HPDE6-E6E7 (cell line): ENCODE results near the gene RNF220.
"Not testable (repeated sequence)": the region's sequence is repeated elsewhere in the genome, so short reads cannot be mapped to it uniquely, and the experiment has no call there.

ENCODE experiments used
- DNase-seq: peaks from one replicate; pipeline ENCODE4 v3.0.0; 2011; ENCODE audit warnings: missing footprints; ENCODE audit errors: extremely low spot score

Gene RNF220

DNA sequence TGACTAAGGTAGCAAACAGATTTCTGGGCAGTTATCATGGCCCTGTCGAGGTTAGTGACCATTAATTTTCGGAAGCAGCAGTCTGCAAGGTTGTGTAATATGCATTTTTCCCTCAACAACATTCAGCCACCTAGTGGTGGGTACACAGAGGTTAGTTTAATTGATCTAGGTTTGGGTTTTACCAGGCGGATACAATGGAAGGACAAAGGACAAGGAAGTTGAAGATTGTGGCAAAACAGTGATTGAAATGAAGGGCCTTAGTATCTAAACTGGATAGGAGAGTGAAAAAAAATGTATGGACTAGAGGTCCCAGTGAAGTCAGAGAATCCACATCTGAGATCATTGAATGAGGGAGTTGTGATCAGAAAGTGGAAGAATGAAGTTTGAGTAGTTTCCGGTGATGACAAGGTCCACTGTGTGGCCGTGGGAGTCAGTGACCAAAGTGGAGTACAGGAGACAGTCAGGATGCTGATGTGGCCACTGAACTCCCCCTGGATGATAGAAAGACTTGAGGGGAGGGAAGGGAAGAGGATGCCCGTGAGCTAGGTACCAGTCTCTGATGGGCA is 272.2 kb downstream of the RNF220 start:
- DNase-seq = no peak

DNA sequence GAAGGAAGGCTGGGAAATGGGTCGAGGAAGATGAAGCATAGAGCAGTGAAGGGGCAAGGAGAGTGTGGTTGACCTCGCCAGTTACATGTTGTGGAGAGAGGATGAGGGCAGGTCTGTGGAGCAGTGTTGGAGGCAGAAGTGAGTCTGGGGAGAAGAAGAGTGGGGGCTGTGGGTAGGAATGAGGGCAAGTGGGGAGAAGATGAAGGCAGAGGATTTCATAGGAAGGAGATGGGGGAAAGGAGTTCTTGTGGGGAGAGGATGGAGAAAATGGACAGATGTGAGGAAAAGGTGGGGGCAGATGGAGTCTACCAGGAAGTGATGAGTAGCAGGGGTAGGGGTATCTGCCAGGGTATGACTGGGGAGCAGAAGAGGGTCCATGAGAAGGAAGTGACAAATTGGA is 273.1 kb downstream of the RNF220 start:
- no peak for DNase-seq

DNA sequence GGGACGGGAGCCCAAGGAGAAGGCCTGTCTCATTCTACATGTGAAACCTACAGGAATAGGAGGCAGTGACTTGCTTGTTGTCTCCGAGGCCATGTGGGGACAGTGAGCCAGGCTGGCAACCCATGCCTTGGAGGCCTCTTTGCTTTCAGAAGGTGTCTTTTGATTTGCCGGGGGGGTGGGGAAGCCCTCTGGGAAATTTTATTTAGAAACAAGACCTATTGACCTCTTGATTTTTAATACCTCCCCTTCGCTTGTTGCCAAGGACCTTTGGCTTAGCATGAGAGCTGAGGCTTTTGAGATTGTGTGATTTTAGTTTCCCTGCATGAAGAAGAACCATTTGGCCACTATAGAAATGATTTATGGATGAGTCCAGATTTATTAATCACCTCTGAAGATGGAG is 273.6 kb downstream of the RNF220 start:
- no peak for DNase-seq

DNA sequence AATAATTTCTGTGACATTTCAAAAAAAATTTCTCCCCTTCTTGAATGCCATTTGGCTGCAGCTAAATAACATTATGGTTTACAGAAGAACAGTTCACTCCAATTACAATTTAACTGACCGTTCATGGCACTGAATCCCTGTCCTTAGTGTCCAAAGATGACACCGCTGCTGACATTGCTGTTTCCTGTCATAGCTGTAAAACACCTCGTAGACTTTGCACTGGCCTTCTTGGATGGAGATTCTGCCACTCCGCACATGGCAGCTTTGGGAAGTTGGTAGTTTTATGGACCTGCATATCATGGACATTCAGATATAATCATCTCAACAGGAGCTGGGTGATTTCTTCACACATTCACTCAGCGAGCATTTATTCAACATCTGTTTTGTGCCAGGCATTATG is 274.4 kb downstream of the RNF220 start:
- DNase-seq = no peak

DNA sequence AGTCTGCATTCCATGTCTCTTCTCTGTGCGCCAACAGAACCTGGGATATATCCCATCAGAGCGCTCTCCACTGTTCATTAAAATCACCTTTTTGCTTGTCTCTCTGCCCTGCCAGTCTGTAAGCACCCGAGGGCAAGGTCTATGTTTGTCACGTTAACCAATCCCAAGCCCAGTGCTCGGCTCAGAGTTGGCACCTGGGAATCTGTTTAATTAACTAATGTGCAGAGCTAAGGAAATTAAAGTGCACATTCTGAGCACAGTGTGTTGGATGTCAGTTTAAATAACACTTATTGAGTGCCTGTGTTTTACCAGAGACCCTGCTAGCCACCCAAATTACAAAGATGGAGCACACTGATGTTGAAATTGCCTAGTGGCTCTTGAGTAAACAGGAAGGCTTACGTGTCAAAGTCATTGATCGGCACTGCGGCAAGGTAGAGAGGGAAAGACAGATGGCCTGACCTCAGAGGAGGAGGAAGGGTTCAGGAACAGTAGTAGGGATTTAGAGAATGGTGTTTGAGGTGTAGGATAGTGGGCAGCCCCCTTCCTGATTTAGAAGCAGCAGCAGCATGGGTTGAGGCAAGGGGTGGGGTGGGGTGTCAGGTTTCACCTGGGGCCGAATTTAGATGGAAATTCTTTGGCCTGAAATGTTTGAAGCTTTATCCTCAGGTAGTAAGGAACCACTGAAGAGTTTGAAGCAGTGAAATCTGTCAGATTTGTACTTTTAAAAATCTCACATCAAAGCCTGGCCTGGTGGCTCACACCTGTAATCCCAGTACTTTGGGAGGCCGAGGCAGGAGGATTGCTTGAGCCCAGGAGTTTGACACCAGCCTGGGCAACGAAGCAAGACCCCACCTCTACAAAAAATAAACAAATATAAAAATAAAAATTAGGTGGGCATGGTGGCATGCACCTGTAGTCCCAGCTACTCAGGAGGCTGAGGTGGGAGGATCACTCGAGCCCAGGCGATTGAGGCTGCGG is 277.1 kb downstream of the RNF220 start:
- no peak for DNase-seq

DNA sequence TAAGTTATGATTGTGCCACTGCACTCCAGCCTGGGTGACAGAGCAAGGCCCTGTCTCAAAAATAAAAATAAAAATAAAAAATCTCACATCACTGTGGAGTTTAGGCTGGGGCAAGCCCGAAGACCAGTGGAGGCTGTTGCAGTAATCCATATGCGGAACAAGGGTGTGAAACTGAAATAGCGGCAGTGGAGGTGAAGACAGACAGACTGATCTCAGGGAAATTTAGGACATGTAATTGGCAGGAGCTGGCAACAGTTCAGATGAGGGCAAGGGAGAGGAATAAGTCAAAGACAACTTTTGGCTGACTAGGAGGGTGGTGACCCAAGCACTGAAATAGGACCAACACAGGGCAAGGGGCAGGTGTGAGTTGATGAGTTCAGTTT is 277.8 kb downstream of the RNF220 start:
- DNase-seq = no peak

DNA sequence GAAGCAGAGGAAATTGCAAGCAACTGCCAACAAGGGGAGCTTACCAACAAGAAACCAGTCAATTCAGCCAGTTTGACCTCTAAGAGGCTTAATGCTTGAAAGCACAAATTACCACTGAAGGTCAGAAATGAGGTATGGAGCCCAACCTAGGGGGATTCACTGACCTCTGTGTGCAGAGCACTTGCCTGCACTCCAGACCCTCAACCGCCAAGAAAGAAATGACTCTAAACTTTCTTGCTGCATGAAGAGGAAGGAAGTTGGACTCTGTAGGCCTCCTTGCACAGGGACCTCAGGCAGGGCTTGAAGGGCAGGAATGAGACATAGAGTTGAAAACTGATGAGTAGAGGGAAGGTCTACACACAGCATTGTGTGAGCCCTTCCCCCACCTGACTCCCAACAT is 279.5 kb downstream of the RNF220 start:
- no peak for DNase-seq

DNA sequence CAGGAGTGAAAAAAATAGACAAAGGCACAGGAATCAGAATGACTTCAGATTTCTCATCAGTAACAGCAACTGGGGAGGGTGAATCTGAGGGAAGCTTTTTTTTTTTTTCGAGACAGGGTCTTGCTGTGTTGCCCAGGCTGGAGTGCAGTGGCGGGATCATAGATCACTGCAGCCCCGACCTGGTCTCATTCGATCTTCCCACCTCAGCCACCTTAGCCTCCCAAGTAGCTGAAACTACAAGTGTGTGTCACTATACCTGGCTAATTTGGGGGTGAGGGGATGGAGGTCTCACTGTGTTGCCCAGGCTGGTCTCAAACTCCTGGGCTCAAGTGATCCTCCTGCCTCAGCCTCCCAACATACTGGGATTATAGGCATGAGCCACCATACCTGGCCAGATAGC is 280.2 kb downstream of the RNF220 start:
- DNase-seq = no peak

DNA sequence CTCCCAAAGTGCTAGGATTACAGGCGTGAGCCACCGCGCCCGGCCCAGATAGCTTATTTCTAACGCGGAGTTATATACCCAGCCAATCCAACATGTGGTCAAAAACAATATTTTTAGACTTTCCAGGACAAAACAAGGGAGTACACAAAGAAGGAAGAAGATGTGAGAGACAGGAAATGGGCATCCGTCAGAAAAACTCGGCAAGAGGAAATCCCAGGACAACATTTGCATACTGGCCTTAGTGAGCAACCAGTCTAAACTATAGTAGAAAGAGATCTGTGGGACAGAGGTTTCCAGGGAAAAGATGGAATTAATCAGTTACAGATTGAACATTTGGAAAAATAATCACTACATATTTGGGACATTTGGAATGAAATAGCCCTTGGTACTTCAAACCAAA is 280.8 kb downstream of the RNF220 start:
- no peak for DNase-seq

DNA sequence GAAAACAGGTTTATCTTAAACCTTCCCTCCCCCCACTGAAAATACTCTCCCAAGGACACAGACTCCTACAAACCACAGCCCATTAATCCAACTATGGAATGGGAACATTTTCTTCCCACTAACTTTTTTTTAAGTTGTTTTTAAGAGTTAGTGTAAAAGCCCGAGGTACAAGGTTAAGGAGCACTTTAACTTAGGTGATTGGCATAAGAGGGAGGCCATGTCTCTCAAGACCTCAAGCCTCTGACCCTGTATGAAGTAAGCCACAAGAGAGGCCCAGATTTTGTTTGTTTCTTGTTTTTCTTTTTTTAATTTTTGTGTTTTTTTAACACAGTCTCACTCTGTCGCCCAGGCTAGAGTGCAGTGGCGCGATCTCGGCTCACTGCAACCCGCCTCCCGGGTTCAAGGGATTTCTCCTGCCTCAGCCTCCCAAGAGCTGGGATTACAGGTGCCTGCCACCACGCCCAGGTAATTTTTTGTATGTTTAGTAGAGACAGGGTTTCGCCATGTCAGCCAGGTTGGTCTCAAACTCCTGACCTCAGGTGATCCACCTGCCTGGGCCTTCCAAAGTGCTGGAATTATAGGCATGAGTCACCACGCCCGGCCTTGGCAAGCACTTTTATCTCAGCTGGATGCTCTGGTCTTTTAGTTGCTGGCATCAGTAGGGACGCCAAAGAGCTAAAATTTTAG is 283.8 kb downstream of the RNF220 start:
- no peak for DNase-seq

DNA sequence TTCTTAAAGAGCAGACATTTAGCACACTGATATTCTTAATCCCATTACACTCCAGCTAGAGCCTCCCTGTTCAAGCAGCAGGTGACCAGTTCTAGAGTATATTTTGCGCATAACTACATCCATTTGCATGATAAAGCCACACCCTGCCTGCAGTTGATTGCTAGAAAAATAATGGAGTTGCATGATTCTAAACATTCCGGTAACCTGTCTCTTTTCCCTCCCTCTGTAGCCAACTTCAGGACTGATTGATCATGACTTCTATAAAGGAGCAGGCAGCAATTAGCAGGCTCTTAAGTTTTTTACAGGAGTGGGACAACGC is 284.4 kb downstream of the RNF220 start:
- no peak for DNase-seq

DNA sequence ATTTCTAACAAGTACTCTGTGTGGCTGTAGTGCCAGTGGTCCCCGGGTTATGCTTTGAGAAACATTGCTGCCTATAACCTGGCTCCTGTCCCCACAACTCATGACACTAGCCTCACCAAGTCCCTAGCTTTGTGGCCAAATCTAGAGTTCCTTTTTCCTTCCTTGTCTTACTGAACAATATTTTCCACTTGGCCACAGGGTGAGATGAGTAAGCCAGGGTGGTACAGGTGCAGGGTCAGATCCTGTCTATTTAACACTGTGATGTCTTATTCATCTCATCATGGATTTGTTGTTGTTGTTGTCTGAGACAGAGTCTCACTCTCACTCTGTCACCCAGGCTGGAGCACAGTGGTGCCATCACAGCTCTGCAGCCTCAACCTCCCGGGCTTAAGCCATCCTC is 288.1 kb downstream of the RNF220 start:
- DNase-seq = no peak

DNA sequence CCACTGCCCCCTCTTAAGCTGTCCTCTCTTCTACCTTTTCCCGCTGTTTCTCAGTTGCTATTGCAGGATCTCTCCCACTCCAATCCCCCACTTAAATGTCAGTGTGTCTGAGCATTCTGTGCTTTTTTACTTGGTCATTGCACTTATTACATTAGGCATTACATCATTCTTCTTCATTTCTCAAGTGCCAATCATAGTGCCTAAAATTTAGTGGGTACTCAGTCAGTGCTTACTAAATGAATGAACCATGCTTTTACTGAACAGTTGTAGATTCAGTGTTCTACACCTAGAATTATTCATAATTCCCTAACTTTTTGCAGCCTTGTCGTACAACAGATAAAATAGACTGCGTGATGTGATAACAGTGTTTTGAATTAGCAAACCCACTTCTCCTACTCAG is 288.8 kb downstream of the RNF220 start:
- no peak for DNase-seq

DNA sequence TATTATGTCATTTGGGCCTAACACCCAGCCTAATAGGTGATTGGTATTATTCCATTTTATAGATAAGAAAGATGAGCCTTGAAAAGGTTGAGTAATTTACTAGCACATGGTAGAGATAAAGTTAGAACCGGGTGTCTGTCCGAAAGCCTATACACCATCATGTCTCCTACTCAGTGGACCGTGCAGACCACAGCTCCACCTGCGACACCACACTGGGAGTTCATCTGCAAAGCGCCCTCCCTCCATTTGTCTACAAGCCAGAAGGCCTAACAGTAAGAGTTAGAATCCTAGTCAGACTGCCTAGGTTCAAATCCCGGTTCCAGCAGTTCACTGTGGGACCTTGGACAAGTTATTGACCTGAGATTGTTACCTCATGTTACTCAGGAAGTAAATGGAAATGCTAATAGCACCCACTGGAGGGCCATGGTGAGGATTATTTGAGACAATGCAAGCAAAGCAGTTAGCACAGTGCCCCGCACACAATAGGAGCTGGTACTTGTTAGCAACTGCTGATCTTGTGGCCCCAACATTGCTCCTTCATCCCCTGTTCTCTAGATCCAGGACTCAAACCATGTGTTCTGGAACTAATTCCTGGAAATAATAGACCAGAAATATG is 289.9 kb downstream of the RNF220 start:
- DNase-seq = no peak

DNA sequence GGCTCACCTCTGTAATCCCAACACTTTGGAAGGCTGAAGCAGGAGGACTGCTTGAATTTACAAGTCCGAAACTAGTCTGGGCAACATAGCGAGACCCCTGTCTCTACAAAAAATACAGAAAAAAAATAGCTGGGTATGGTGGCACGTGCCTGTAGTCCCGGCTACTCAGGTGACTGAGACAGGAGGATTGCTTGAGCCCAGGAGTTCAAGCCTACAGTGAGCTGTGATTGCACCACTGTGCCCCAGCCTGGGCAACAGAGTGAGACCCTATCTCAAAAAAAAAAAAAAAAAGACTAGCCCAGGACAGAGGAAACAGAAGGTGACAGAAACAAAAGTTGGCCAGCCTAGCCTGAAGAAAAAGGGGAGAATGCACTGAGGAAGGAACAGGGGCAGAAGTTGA is 290.6 kb downstream of the RNF220 start:
- DNase-seq = no peak

DNA sequence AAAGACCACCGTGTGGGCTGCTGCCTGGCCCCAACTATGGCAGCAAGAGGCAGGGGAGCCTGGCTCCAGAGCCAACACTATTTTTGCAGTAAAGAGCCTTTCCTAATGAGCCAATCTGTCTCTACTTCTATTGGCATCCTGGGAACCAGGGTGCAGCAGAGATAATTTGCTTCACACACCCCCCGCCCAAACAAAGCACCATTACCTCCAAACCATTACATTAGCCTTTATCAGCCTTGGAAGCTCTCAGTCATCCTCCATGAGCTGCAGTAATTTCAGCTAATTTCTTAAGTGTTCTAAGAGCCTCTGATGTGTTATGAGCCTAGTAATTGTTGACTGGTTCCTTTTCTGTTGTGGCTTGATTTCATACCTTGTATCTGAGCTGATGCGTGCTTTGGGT is 291.0 kb downstream of the RNF220 start:
- no peak for DNase-seq

DNA sequence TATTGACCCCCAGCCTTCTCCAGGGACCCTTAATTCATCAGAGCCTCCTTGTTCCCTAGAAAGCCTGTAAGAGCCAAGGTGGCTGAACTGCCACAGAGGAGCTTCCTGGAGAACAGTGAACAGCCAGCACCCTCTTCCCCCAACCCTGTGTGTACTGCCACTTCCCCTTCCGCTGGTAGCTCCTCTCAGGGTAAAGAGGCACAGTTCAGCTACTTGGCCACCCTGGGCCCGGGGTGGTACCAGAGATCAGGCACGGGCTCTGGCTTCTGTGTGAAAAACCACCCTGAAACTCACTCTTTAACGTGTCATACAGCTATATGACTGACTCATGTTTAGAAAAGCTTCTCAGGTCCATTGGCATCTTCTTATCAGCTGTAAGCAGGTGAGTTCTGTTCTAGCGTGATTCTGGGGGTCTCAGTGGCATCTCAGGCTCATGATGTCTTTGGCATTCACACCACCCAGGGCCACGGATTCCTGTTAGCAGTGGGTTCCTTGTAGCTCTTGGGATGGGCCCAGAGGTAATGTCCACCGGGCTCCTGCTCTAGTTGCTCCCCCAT is 291.8 kb downstream of the RNF220 start:
- no peak for DNase-seq

DNA sequence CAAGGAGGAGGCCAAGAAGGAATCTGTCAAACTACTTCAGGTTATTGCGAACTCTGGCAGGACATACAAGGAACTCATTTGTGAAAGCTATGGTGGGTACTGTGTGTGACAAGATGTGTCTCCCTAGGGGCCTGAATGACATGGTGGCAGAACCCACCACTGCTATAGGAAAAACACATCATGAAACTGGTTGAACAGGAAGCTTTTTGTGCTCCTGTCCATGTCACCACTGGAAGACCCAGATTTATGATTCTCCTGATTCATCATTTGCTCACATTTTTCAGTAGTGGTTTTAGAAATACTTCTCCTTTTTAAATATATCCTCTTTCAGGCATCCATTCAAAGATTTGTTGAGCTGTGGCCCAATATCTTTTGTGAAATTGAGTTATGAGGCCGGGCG is 293.1 kb downstream of the RNF220 start:
- DNase-seq = no peak

DNA sequence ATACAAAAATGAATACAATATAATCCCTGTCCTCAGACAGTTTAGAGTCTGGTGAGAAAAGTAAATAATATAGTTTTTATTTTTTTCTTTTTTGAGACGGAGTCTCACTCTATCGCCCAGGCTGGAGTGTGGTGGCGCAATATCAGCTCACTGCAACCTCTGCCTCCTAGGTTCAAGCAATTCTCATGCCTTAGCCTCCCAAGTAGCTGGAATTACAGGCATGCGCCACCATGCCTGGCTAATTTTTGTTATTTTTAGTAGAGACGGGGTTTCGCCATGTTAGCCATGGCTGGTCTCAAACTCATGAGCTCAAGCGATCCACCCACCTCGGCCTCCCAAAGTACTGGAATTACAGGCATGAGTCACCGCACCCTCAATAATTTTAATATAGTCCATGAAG is 294.3 kb downstream of the RNF220 start:
- not testable (repeated sequence) for DNase-seq

DNA sequence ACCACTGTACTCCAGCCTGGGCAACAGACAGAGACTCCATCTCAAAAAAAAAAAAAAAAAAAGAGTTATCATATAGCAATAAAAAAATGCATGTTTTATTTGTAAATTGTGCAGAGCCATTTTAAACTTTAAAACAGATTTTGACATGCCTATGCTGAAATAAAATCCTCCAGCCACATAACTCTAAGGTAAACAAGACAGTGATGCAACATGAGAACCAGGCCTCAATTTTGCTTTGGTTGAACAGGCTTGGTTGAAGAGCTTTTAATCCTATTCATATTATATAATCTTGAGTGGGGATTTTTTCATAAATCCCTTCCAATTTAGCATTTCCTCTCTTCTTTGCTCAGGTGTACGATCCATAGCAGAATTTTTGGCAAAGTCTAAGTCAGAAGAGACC is 295.5 kb downstream of the RNF220 start:
- no peak for DNase-seq

DNA sequence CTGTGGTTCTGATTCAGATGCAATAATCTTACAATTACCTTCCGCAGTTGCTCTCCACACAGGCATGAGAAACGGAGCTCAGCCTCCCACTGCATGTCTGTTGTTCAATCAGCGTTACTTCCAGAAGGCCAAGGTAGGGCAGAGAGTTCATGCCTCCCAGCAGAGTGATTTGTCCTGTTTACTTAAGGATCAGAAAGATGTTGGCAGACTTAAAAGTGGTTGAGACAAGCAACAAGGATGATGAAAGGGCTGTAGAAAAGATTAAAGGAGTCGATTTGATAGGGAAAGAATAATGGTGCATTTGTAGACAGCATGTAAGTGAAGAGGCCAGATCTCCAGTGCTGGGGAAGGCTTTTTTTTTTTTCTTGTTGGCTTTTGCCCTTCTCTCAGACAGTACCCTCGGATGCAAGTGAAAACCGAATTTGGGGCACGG is 296.1 kb downstream of the RNF220 start:
- no peak for DNase-seq
